Osteoblast (primary cell): ENCODE measurements around the gene DACT3. TPM values are rescaled to one million over a fixed set of nuclear protein-coding genes. Genes with fewer than 3 reads are reported as not detected.
A peak's percentile ranks its signal among the peaks of the same experiment; 100 is the strongest.

Experiments
- DNase-seq: peaks from one replicate; pipeline ENCODE4 v3.0.0; 2011; ENCODE audit warnings: low spot score, mixed read lengths; ENCODE audit not compliant: insufficient read length; ENCODE audit errors: missing footprints
- H2AFZ ChIP-seq: 2 replicates; pipeline ENCODE4 v1.6.0; 2011; ENCODE audit warnings: mild to moderate bottlenecking, low read length
- H3K27ac ChIP-seq: 2 replicates; pipeline ENCODE4 v1.5.1; 2011; ENCODE audit warnings: mild to moderate bottlenecking, low read depth, low read length, moderate library complexity
- H3K27me3 ChIP-seq: 2 replicates; pipeline ENCODE4 v1.6.0; 2012; ENCODE audit warnings: mild to moderate bottlenecking, control low read depth, inconsistent platforms, low read length, moderate library complexity; ENCODE audit not compliant: insufficient read depth
- H3K36me3 ChIP-seq: 2 replicates; pipeline ENCODE4 v1.5.1; 2011; ENCODE audit warnings: mild to moderate bottlenecking, low read length, control low read depth, moderate library complexity; ENCODE audit not compliant: insufficient read depth
- H3K4me1 ChIP-seq: 2 replicates; pipeline ENCODE4 v1.5.1; 2011; ENCODE audit warnings: mild to moderate bottlenecking, low read length, control low read depth, moderate library complexity; ENCODE audit not compliant: insufficient read depth
- H3K4me2 ChIP-seq: 2 replicates; pipeline ENCODE4 v1.6.0; 2011; ENCODE audit warnings: mild to moderate bottlenecking, low read length; ENCODE audit not compliant: insufficient read depth
- H3K4me3 ChIP-seq: fragments of 200-600 bp; sonication (generic); 3 replicates; pipeline ENCODE4 v1.5.1; 2012; ENCODE audit warnings: mild to moderate bottlenecking, low read length, inconsistent platforms; ENCODE audit not compliant: insufficient read depth
- H3K79me2 ChIP-seq: 2 replicates; pipeline ENCODE4 v1.6.0; 2012; ENCODE audit warnings: mild to moderate bottlenecking, low read length, control low read depth, inconsistent platforms; ENCODE audit not compliant: insufficient read depth
- H3K9me3 ChIP-seq: 2 replicates; pipeline ENCODE4 v1.5.1; 2011; ENCODE audit warnings: low read depth, low read length, control low read depth
- H4K20me1 ChIP-seq: 2 replicates; pipeline ENCODE4 v1.6.0; 2012; ENCODE audit warnings: mild to moderate bottlenecking, low read length, control low read depth; ENCODE audit not compliant: insufficient read depth
- total RNA-seq: library from RNA; depleted of rRNA; stranded (reverse); fragments of >200 nt; gene quantifications from 2 replicates; pipeline ENCODE4 v1.2.3, GENCODE V29; 2012
- TF ChIP-seq, protein P1 (sequence below): IDR thresholded peaks from 2 replicates; pipeline ENCODE4 v1.5.1; 2011; ENCODE audit warnings: mild to moderate bottlenecking, low read depth, low read length, moderate library complexity; ENCODE audit errors: extremely low read depth

DACT3 gene
- total RNA-seq, 1 donor: 1.8 TPM

DNA sequence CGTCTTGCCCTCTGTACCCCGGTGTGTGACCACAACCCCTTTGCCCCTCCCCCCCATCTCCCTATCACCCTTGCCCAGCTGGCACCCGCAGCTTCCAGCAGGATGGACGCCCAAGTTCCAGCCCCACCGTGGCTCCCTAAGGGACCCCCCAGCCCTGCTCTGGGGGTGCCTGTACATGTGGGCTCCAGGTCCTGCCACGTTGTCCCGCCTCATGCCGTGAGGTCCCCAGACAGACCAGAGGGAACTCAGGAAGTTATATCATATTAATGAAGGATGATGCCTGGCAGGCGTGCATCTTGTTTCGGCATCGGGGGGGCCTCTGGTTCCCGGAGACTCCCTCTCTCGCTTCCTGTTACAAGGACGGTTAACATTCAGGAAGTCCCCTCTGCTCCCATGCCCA lies 34.5 kb downstream of the DACT3 start:
- Histone ChIP-seq H3K79me2 (peaks cover 16% of the 10 kb centered on the region), H3K36me3 (no peaks in the 10 kb centered on the region), H4K20me1 (no peaks in the 10 kb centered on the region), H3K4me1 (peaks cover 36% of the 10 kb centered on the region), H3K9me3 (no peaks in the 10 kb centered on the region), H3K27ac (no peak overlapping the region), H3K27me3 (no peaks in the 10 kb centered on the region), H3K4me3 (no peak overlapping the region), H2AFZ (no peak overlapping the region), H3K4me2 (no peak overlapping the region)
- DNase-seq: peak; percentile 71
- TF ChIP-seq, protein P1, sequence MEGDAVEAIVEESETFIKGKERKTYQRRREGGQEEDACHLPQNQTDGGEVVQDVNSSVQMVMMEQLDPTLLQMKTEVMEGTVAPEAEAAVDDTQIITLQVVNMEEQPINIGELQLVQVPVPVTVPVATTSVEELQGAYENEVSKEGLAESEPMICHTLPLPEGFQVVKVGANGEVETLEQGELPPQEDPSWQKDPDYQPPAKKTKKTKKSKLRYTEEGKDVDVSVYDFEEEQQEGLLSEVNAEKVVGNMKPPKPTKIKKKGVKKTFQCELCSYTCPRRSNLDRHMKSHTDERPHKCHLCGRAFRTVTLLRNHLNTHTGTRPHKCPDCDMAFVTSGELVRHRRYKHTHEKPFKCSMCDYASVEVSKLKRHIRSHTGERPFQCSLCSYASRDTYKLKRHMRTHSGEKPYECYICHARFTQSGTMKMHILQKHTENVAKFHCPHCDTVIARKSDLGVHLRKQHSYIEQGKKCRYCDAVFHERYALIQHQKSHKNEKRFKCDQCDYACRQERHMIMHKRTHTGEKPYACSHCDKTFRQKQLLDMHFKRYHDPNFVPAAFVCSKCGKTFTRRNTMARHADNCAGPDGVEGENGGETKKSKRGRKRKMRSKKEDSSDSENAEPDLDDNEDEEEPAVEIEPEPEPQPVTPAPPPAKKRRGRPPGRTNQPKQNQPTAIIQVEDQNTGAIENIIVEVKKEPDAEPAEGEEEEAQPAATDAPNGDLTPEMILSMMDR: no peak

DNA sequence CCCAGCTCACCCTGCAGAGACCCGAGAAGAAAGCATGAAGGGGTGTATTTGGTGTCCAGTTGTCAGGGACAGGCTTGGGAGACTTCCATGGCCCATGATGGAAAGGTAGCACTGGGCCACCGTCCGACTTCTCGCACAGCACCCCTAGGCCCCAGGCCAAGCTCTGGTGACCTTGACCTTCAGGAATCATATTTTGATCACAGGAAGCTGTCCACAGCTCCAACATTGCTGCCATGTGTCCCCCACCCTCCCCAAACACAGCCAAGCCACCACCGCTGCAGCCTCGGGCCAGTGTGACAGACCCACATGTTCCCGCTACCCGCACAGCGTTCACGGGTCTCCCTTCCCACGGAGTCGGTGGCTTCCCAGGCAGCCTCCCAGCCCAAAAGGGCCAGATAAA lies 35.3 kb downstream of the DACT3 start:
- DNase-seq: peak; percentile 48
- Histone ChIP-seq H3K4me3 (no peak overlapping the region), H3K27ac (peak overlapping the region; percentile 82), H3K36me3 (no peaks in the 10 kb centered on the region), H4K20me1 (no peaks in the 10 kb centered on the region), H3K4me1 (peaks cover 38% of the 10 kb centered on the region), H3K79me2 (peaks cover 16% of the 10 kb centered on the region), H3K9me3 (no peaks in the 10 kb centered on the region), H2AFZ (no peak overlapping the region), H3K27me3 (no peaks in the 10 kb centered on the region), H3K4me2 (peak overlapping the region; percentile 87)
- TF ChIP-seq, protein P1: no peak

DNA sequence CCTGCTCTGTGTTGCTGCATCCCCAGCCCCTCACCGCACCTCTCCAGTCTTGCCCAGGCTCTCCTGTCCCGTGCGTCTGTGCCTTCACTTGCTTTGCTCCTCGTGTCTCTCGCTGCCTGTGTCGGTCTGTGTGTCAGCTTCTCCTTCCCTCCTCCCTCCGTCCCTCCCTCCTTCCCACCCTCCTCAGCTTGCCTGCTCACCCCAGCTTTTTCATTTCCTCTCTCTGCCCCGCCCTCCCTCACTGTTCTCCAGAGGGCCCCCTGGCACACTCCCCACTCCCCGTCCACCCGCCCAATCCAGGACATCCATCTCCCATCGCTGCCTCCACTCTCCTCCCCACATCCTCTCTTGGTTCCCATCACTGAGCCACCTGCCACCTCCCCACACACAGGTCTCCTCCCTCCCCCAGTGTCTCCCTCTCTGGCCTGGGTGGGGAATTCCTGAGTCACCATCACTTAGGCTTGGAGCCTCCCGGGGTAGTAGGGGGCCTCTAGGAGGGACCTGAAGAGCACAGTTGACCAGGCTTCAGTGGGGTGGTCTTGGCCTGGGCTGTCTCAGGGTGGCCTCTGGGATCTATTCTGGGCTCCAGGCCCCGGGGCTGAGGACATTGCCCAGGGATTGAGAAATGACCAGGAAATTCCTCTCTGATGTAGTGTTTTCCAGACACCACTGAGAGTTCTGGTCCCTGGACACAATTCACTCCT lies 35.9 kb downstream of the DACT3 start, which contains the start of gene PTGIR:
Gene PTGIR, minus strand, starts transcription at position 132 of the 704 bp plus-strand sequence. CDS start 864 bp downstream, outside the sequence.
- no peaks in the 10 kb centered on the region for H3K9me3 ChIP-seq
- TF ChIP-seq, protein P1: no peak
- H3K36me3 ChIP-seq: no peaks in the 10 kb centered on the region
- H3K27me3 ChIP-seq: no peaks in the 10 kb centered on the region
- peak within 1 kb of the TSS; percentile 82 for H3K27ac ChIP-seq
- peak within 1 kb of the TSS; percentile 87 for H3K4me2 ChIP-seq
- DNase-seq: peak; percentile 96
- H3K4me1 ChIP-seq: peaks cover 44% of the 10 kb centered on the region
- H4K20me1 ChIP-seq: no peaks in the 10 kb centered on the region
- H2AFZ ChIP-seq: peak within 1 kb of the TSS; percentile 92
- H3K79me2 ChIP-seq: peaks cover 16% of the 10 kb centered on the region
- peak within 1 kb of the TSS; percentile 65 for H3K4me3 ChIP-seq

DNA sequence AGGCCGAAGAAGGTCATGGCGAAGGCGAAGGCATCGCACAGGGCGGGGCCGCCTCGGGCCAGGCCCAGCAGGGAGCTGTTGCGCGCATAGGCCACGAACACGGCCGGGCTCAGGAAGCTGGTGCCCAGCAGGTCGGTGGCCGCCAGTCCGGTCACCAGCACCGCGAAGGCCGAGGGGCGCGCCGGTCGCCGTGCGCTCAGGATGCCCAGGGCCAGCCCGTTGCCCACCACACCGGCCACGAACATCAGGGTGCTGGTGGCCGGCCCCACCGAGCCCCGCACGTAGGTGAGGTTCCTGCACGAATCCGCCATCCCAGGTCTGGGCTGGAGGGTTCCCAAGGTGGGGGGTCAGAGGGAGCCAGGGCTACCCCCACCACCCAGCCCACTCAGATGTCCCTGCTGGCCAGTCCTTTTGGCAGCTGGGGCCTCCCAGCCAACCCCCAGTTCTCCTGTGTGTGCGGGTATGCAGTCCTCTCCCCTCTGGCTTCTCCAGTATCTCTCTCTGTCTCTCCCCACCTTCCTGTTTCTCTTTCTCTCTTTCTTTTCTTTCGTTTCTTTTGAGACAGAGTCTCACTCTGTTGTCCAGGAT lies 37.0 kb downstream of the DACT3 start:
- peaks cover 16% of the 10 kb centered on the region for H3K79me2 ChIP-seq
- H3K4me1 ChIP-seq: peaks cover 50% of the 10 kb centered on the region
- no peaks in the 10 kb centered on the region for H3K27me3 ChIP-seq
- peak; percentile 57 for DNase-seq
- no peaks in the 10 kb centered on the region for H3K36me3 ChIP-seq
- no peak overlapping the region for H3K27ac ChIP-seq
- TF ChIP-seq, protein P1: no peak
- H2AFZ ChIP-seq: no peak overlapping the region
- peak overlapping the region; percentile 87 for H3K4me2 ChIP-seq
- peak overlapping the region; percentile 65 for H3K4me3 ChIP-seq
- no peaks in the 10 kb centered on the region for H3K9me3 ChIP-seq
- H4K20me1 ChIP-seq: no peaks in the 10 kb centered on the region
